ENCODE data around the gene NT5M. TPM values are rescaled to one million over a fixed set of nuclear protein-coding genes. Genes with fewer than 3 reads are reported as not detected.

NT5M gene
- total RNA-seq, 1 donor from 2014 or later: 5.9 TPM

- Mint-ChIP-seq H3K4me3 (no peak overlapping the region), H3K27ac (no peak overlapping the region), H3K27me3 (no peaks in the 10 kb centered on the region), H3K4me1 (ENCODE audit: unreplicated experiment) (no peaks in the 10 kb centered on the region), H3K9me3 (no peaks in the 10 kb centered on the region), H3K36me3 (no peaks in the 10 kb centered on the region)
- DNase-seq (ENCODE audit: extremely low spot score, unreplicated experiment): no peak
- TF ChIP-seq CTCF (conservative IDR thresholded peaks at IDR 0.05): no peak
These were observed 17.2 kb downstream of the NT5M start for GRCh38 chr17:17320188-17320910.

GRCh38 chr17:17320911-17321220 lies 17.7 kb downstream of the NT5M start:
- no peak for TF ChIP-seq CTCF (conservative IDR thresholded peaks at IDR 0.05)
- Mint-ChIP-seq H3K4me1 (ENCODE audit: unreplicated experiment) (no peaks in the 10 kb centered on the region), H3K4me3 (no peak overlapping the region), H3K9me3 (no peaks in the 10 kb centered on the region), H3K27me3 (no peaks in the 10 kb centered on the region), H3K27ac (no peak overlapping the region), H3K36me3 (no peaks in the 10 kb centered on the region)
- DNase-seq (ENCODE audit: extremely low spot score, unreplicated experiment): no peak

- H3K27me3 Mint-ChIP-seq: no peaks in the 10 kb centered on the region
- no peak overlapping the region for H3K27ac Mint-ChIP-seq
- no peak for DNase-seq (ENCODE audit: extremely low spot score, unreplicated experiment)
- H3K36me3 Mint-ChIP-seq: no peaks in the 10 kb centered on the region
- H3K9me3 Mint-ChIP-seq: no peaks in the 10 kb centered on the region
- H3K4me1 Mint-ChIP-seq (ENCODE audit: unreplicated experiment): no peaks in the 10 kb centered on the region
- H3K4me3 Mint-ChIP-seq: no peak overlapping the region
- no peak for TF ChIP-seq CTCF (conservative IDR thresholded peaks at IDR 0.05)
These were observed 18.3 kb downstream of the NT5M start for GRCh38 chr17:17321356-17322025.

- H3K9me3 Mint-ChIP-seq: no peaks in the 10 kb centered on the region
- H3K27me3 Mint-ChIP-seq: no peaks in the 10 kb centered on the region
- H3K4me1 Mint-ChIP-seq (ENCODE audit: unreplicated experiment): no peaks in the 10 kb centered on the region
- H3K36me3 Mint-ChIP-seq: no peaks in the 10 kb centered on the region
- no peak overlapping the region for H3K4me3 Mint-ChIP-seq
- no peak for TF ChIP-seq CTCF (conservative IDR thresholded peaks at IDR 0.05)
- no peak overlapping the region for H3K27ac Mint-ChIP-seq
- DNase-seq (ENCODE audit: extremely low spot score, unreplicated experiment): no peak
These were observed 19.6 kb downstream of the NT5M start for GRCh38 chr17:17322516-17323510.

- DNase-seq (ENCODE audit: extremely low spot score, unreplicated experiment): no peak
- H3K4me3 Mint-ChIP-seq: no peak overlapping the region
- no peaks in the 10 kb centered on the region for H3K36me3 Mint-ChIP-seq
- no peak overlapping the region for H3K27ac Mint-ChIP-seq
- H3K4me1 Mint-ChIP-seq (ENCODE audit: unreplicated experiment): no peaks in the 10 kb centered on the region
- no peaks in the 10 kb centered on the region for H3K27me3 Mint-ChIP-seq
- no peak for TF ChIP-seq CTCF (conservative IDR thresholded peaks at IDR 0.05)
- no peaks in the 10 kb centered on the region for H3K9me3 Mint-ChIP-seq
These were observed 21.4 kb downstream of the NT5M start for GRCh38 chr17:17324616-17325015.
